Globus pallidus (tissue), 1 donor: ENCODE measurements around the gene NSMCE4A.
"Not testable (repeated sequence)": the region's sequence is repeated elsewhere in the genome, so short reads cannot be mapped to it uniquely, and the experiment has no call there.

Experiments
- DNase-seq: peaks from one replicate; pipeline ENCODE4 v3.0.0-alpha.2; 2015; ENCODE audit warnings: low spot score

The NSMCE4A gene, protein sequence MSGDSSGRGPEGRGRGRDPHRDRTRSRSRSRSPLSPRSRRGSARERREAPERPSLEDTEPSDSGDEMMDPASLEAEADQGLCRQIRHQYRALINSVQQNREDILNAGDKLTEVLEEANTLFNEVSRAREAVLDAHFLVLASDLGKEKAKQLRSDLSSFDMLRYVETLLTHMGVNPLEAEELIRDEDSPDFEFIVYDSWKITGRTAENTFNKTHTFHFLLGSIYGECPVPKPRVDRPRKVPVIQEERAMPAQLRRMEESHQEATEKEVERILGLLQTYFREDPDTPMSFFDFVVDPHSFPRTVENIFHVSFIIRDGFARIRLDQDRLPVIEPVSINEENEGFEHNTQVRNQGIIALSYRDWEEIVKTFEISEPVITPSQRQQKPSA

DNA sequence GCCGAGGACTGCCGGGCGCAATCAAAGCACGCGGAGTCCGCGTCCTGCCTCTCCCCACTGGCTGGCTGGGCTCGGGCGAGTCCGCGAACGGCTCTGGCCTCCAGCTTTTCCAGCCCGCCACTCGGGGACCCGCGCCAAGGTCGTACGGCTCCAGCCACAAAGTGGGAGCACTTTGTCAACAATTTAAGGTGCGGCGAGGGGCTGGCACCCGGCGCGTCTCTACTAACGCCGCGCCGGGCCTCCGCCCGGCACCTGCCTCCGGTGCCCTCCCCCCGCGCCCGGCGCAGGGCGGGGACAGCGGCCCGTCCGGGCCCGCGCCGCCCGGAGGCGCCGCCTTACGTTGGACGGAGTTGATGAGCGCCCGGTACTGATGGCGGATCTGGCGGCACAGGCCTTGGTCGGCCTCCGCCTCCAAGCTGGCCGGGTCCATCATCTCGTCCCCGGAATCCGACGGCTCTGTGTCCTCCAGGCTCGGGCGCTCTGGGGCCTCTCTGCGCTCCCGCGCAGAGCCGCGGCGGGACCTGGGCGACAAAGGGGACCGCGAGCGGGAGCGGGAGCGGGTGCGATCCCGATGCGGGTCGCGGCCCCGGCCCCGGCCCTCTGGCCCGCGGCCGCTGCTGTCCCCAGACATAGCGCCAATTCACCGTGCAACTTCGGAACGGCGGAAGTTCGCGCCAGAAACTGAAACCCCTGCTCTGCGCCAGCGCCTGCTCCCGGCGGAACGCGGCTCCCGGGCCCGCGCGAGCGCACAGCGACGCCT lies at the start of gene NSMCE4A:
NSMCE4A (minus strand) TSS at position 683 of the 760 bp plus-strand sequence; CDS start at position 631, 52 bp downstream.
- DNase-seq: peak; percentile 75

DNA sequence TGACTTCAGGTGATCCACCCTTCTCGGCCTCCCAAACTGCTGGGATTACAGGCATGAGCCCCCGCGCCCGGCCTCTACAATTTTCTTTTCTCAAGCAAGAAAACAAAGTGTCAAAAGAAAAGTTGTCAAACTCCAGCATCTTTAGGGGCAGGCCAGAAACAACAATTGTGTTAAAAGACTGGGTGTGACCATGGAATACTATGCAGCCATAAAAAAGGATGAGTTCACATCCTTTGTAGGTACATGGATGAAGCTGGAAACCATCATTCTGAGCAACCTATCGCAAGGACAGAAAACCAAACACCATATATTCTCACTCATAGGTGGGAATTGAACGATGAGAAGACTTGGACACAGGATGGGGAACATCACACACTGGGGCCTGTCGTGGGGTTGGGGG lies 48.2 kb upstream of the NSMCE4A start:
- DNase-seq: not testable (repeated sequence)

DNA sequence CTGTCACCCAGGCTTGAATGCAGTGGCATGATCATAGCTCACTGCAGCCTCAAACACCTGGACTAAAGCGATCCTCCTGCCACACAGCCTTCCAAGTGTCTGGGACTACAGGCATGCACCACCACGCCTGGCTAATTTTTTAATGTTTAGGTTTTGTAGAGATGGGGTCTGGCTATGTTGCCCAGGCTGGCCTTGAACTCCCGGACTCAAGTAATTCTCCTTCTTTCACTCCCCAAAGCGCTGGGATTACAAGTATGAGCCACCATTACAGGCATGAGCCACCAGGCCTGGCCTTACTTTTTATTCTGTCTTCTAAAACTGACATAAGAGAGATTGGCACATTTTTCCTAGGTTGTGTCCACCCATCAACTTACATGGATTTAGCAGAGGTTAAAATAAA lies 47.3 kb upstream of the NSMCE4A start:
- no peak for DNase-seq

DNA sequence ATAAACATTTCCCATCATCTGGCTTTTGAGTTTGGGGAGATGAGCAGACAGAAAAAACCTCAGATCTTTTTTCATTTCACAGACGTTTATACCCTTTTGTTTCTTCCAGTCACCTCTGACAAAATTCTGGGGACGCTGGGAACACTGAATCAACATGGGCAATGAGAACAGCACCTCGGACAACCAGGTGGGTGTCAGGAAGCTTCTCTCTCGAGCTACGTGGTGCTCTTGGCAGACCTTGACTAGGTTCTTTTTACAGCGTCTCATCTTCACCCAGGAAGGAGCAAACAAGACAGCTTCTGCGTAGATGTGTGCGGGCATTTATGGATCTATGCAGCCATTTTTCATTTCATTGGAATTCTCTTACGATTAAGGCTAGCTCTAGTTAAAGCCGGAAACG lies 46.8 kb upstream of the NSMCE4A start:
- no peak for DNase-seq

DNA sequence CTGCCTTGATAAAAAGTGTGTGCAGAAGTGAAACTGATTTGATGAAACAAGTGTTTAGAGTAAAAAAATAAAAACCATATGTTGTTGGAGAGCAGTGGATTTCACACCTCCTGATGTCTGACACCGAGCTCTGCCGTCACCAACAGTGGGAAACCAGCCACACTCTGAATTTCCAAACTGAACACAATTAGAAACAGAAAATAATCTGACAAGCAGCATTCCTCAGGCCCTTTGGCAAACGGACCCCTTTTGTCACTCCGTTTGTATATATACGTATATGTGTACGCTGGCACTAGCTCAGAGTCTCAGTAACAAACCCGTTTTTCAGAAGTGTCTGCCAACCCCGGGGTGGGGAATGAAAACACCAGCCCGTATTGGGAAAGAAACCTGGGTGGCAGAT lies 46.4 kb upstream of the NSMCE4A start:
- DNase-seq: no peak

DNA sequence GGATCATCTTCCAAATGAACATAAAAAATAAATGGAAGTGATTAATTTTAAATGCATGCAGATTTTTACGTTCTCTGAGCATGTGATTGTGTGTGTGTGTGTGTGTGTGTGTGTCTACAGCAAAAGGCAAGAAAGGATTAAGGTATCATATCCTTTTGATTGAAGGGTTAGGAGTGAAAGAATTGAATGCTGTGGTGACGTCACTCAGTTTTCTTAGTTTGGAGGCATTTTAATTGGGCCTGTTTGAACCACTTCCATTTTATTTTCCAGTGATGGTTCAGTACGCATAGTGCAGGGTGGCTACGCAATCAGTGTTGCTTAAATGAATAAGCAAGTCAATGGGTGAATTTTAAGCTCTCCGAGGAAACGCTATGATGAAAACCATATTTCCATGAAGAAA lies 45.2 kb upstream of the NSMCE4A start:
- DNase-seq: no peak

DNA sequence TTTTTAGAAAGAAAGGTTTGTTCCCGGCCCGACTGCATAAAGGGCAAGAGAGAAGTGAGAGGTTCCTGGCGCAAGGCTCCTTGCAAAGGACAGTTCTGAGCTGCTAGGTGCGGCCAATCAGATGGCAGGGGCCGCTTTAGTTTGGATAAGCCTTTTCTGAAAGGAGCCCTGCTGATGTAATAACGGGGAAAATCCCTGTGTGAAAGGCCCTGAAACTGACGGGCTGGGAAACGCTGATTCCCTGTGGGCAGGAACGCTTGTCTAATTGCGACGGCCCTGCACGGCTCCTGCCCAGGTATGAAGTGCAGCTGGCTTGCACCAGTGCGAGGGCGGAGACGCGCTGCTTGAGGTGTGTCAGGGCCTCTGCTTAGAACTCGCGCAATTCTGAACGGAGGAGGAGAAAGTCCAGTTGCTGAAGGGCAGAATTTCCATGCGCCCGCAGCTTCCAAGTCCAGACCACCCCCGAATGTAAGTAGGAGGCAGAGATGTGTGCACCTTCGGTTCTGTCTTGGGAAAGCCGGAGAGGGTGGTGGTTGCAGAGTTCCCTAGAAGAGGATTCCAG lies 44.5 kb upstream of the NSMCE4A start:
- no peak for DNase-seq

DNA sequence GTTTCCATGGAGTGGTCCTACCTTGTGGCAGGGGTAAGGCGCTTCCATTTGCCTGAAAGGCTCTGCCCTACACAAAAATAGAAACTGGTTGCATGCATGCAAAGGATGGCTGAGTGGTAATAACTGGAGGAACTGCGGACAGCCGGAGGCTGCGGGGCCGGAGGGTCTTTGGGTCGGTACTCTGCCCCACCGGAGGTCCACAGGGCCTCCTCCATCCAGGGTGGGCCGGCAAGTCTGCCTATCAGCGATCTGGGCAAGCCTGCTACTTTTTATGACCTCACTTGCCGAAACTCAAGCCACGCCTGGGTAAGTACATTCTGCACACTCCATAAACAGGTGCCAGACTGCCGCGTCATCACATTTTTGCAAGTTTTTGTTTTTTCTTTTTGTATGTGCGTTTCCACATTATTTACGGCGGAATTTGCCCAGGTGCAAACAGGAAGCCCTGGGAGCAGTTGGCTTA lies 44.0 kb upstream of the NSMCE4A start:
- no peak for DNase-seq

DNA sequence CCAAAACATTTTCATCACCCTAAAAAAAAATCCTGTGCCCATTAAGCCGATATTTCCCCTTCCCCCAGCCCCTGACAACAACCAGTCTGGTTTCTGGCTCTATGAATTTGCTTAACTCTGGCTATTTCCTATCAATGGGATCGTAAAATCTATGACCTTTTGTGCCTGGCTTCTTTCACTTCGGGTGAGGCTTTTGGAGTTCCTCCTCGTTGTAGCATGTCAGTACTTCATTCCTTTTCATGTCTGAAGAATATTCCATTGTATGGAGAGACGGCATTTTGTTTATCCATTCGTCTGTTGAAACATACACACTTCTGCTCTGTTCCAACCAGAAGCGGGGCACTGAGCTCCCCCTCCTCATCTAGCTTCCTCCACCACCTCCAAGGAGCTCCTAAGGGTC lies 43.5 kb upstream of the NSMCE4A start:
- DNase-seq: no peak

DNA sequence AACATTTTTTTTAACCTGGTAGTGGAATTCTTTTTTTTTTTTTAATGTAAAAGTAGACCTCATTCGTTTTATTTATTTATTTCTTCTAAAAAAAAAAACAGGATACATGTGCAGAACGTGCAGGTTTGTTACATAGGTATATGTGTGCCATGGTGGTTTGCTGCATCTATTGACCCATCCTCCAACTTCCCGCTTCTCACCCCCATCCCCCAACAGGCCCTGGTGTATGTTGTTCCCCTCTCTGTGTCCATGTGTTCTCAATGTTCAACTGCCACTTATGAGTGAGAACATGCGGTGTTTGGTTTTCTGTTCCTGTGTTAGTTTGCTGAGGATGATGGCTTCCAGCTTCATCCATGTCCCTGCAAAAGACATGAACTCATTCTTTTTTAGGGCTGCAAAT lies 42.9 kb upstream of the NSMCE4A start:
- not testable (repeated sequence) for DNase-seq

DNA sequence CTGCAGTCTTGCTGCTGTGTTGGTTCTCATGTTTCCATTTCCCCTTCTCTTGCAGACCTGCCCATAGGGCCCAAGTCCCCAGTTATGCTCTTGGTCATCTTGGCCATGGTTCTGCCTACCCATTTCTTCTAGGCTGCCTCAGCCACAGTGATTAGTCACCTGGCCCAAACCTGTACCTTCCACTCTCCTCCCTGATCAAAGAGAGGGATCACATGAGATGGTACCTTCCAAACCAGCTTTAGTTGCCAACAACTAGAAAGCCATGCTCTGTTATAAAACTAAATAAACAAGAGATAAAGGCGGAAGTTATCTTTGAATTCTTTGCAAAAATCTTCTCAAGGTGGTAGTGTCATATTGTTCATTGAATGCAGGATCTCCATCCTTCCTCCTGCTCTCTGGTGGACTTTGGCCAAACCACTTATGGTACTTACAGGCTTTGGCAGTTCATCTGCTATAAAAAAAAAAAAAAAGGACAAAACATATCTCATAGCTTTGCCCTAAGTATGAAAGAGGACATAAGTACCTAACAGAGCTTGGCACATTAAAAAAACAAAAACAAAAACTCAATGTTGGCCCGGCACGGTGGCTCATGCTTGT lies 39.7 kb upstream of the NSMCE4A start:
- DNase-seq: no peak

DNA sequence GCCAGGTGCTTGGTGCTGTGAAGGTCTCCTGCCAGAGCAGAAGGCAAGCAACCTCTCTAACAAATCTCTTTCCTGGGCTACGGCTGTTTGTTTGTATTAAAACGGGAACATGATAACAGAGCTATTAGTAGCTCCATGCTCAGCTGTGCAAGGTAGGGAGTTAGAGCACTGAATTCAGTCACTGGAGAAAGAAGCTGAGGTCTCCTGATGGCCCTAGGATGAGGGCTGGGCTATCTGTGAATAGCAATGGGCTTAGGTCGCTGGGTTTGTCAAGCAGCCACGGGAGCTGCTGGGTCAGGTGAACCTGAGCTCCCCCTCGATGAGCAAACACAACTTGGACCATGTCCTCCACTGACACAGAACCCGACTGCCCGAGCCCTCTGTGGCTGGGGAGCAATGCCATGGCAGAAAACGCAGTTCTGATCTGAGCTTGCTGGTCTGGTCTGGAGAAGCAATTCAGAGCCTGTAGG lies 38.3 kb upstream of the NSMCE4A start:
- DNase-seq: no peak

DNA sequence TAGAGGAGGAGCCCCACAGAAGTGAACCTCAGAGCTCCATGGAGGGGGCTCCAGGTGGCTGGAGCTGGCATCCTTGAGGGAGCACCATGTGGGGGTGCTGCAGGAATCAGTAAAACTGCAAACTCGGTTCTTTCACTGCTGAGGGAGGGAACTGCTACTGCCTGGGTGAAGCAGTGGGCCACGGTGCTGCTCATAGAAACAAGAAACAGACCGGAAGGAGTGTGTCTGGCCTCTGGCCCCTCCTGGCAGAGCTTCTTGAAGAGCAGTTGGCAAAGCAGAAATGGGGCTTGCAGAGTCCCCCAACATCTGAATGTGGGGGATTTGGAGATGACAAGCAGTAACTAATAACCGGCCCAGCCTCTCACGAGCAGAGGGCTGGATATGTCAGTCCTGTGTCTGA lies 37.7 kb upstream of the NSMCE4A start:
- no peak for DNase-seq

DNA sequence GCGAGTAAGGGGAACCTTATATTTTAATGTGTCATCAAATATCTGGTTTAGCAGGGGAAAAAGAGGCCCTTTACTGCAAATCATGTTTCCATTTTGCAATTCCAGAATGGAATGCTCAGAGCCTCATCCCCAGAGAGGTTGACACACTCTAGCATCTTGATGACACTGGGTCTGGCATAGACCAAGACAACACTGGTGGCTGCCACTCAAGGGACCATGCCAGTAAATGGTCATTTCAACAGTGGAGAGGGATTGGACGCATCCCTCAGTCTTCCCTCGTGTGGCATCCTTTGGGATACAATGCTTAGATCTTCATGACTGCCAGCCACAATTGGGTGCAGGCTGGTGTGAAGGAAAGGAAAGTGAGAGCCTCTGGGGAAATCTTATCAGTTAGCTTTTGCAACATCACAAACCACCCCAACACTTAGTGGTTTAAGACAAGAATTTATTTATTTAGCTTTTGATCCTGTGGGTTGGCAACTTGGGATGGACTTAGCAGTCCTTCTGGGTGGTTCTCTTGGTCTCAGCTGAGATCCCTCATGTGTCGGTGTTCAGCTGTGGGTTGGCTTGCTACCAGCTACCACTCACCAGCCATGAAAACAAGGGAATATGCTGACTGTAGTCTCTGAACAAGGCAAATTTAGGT lies 35.5 kb upstream of the NSMCE4A start:
- no peak for DNase-seq

DNA sequence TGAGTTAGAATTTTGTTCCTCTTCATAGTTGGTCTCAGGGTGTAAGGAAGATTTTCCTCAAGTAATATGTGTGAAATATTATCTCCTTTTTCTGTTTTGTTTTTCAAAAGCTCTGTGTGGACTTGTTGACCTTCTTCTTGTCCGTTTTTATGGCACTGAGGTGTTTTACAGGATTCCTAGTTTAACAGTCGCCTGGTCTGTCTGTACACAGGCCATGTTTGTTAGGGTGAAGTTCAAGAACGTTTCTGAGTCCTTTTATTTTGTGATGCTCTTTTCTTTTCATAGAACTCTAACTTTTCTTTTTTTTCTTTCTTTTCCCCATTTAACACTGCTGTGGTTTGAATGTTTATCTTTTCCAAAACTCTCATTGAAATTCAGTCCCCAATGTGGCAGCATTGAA lies 32.4 kb upstream of the NSMCE4A start:
- no peak for DNase-seq

DNA sequence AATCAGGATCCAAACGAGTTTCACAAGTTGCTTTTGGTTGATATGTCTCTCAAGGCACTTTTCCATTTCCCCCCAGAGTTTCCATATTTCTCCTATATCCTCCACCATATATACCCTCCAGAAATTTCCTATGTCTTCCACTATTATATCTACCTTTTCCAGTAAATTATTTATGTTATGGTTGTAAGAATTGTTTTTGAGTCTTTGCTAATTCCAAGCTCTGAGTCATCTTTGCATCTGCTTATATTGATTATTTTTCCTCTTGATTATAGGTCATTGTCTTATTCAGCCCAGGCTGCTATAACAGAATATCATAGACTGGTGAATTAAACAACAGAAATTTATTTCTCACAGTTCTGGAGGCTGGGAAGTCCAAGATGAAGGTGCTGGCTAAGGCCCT lies 26.7 kb upstream of the NSMCE4A start:
- no peak for DNase-seq

DNA sequence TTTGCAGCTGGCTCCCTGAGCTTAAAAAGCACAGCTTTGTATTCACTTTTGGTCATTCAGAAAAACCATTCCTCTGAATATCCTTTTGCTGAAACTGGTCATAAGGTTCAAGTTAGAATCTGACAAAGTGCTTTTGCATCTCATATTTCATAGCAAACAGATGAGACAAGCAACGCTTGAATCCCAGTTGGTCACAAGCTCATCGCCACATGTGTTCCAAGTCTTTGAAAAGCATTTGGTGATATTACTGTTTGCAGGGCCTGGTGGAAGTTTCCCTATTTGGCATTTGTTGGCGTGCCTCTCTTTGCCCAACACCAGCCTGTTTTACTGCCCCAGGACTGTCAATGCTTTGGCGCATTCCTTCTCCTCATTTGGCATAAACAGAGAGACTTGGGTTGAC lies 24.3 kb upstream of the NSMCE4A start:
- DNase-seq: no peak

DNA sequence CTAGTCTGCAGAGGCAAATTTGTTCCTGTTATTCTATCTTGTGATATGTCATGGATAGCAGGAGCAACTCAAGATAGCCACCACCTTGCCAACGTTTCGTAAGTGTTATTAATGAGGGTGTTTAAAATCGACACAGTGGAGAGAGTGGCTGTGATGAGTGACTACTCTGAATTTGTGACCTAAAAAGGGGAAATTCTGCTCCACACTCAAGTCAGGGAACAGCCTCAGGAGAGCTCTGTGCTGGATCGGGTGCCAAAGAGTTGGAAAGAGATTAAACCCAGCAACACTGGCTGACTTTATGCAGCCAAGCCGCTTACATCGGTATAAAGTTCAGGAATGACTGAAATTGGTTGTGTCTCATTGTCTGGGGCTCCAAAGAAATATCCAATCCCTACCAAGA lies 23.4 kb upstream of the NSMCE4A start:
- no peak for DNase-seq

DNA sequence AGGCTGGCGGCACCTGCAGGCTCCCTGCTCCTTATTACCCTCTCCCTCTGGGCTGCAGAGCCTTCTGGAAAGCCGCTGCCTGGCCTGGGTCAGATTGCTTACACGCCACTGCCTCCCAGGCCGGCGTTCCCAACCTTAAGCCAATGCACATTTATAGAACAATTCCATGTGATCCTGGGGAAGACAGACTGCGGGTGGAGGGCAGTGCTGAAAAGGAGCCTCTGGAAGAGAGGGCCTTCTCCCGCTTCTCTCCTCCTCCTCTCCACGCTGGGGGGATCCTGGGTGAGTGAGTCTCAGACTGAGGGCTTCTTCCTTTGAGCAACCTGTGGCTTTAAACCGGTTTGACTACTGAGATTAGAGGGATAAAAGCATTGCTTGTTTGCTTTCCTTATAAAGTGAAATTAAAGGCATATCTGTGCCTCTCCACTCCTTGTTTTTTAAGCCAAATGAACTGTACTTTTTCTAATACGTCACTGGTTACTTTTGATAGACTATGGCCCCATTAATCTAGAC lies 19.5 kb upstream of the NSMCE4A start:
- DNase-seq: no peak

DNA sequence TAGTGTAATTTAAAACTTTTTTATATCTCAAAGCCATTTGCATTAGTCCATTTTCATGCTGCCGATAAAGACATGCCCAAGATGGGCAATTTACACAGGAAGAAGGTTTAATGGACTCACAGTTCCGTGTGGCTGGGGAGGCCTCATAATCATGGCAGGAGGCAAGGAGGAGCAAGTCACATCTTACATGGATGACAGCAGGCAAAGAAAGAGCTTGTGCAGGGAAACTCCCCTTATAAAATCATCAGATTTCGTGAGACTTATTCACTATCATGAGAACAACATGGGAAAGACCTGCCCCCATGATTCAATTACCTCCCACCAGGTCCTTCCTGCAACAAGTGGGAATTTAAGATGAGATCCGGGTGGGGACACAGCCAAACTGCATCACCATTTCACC lies 16.7 kb upstream of the NSMCE4A start:
- DNase-seq: not testable (repeated sequence)

DNA sequence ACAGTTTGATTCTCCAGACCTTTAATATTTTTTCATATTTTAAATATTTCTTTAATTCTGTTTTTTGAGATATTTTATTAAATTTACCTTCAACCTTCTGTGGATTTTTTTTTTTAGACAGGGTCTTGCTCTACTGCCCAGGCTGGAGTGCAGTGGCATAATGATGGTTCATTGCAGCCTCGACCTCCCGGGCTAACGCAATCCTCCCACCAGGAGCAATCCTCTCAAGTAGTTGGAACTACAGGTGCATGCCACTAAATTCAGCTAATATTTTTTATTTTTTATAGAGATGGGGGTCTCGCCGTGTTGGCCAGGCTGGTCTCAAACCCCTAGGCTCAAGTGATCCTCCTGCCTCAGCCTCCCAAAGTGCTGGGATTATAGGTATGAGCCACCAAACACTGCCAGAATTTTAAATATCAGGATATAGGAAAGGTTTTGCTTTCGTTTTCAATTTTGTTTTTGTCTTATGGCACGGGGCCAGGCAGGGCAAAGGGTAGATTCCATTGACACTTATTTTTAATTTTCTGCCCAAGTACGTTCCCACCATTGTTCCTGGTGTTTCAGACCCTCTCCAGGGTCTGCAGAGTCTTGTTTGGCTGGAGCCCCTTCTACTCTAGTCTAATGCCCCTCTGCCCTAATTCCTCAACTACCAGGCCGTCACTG lies 15.1 kb upstream of the NSMCE4A start:
- DNase-seq: no peak
